Measurements from ENCODE around the gene CAPN7.

Gene CAPN7

GRCh38 chr3:15198686-15199085, 7.4 kb upstream of the CAPN7 start:
- no peak overlapping the region for H3K4me3 ChIP-seq (ENCODE audit: low read depth, low read length)
- TF ChIP-seq CTCF (IDR thresholded peaks at IDR 0.05; ENCODE audit: insufficient read depth, low read depth, low read length, missing control alignments) = no peak

DNA sequence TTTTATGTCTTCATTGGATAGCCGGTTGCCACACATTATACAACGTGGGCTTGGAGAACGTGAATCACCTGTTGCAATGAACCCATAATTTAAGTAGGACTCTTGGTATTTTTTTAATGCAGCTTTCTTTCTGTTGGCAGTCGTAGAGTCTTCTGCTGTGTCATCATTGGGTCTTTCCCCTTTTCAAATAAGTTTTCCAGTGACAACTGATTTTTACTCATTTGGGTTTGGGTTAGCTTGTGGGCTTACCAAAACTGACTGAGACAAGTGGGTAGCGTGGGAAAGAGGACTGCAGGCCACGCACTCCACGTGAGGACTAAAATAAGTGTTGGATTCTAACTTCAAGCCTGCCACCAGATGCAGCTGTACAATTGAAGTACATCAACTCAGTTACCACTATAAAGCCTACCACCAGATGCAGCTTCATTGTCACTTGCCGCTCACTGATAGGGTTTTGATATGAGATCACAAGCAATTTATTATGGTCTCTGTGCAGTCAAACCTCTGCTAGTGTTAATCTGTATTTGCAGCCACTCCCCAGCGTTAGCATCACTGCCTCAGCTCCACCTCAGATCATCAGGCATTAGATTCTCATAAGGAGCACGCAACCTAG, 6.4 kb upstream of the CAPN7 start:
- no peak for DNase-seq (ENCODE audit: low read depth)
- no peak for TF ChIP-seq CTCF (IDR thresholded peaks at IDR 0.05; ENCODE audit: insufficient read depth, low read depth, low read length, missing control alignments)
- no peak overlapping the region for H3K4me3 ChIP-seq (ENCODE audit: low read depth, low read length)

More at GRCh38 chr3:15198686-15199085, 7.4 kb upstream of the CAPN7 start:
- DNase-seq (ENCODE audit: low read depth) = no peak

DNA sequence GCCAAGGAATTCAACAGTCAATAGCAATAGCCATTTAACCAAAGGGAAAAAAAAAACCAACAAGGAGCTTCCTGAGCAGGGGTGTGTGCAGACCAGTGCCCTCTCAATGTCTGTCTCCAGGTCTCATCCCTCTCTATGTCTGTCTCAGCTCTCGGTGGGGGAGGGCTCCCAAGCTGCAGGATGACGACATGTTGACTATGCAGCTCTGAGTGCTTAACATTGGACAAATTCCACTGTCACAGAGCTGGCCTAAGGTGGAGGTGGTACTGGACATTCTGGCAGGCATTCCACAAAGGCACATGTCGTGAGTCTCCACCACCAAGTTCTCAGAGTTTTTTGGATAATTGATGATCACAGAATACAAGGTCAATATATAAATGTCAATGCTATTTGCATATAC, 2.0 kb upstream of the CAPN7 start:
- DNase-seq (ENCODE audit: low read depth) = no peak
- TF ChIP-seq CTCF (IDR thresholded peaks at IDR 0.05; ENCODE audit: insufficient read depth, low read depth, low read length, missing control alignments) = no peak
- H3K4me3 ChIP-seq (ENCODE audit: low read depth, low read length) = no peak overlapping the region

DNA sequence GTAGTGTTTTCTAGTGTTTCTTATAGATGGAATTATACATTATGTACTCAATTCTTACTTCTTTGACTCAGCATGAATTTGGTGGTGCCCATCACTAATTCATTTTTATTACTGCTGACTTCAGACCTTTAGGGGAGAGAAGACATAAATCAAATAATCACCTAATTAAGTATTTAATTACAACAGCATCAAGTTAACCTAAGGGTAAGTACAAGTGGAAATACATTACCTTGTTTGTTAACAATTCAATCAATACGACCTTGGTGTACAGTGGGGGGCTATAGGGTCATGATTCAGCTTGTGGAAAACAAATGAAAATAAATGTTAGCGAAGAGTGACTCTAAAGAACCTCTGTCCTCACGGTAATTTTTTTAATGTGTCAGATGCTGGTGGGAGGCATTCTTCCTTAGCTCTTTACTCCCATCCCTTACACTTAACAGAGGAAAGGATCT, 538 bp upstream of the CAPN7 start:
- no peak for TF ChIP-seq CTCF (IDR thresholded peaks at IDR 0.05; ENCODE audit: insufficient read depth, low read depth, low read length, missing control alignments)
- peak overlapping the region; percentile 96 for H3K4me3 ChIP-seq (ENCODE audit: low read depth, low read length)
- no peak for DNase-seq (ENCODE audit: low read depth)

- TF ChIP-seq CTCF (IDR thresholded peaks at IDR 0.05; ENCODE audit: insufficient read depth, low read depth, low read length, missing control alignments) = no peak
- peak overlapping the region; percentile 96 for H3K4me3 ChIP-seq (ENCODE audit: low read depth, low read length)
- peak; percentile 58 for DNase-seq (ENCODE audit: low read depth)
Observed at GRCh38 chr3:15206662-15207576, 873 bp downstream of the CAPN7 start.

GRCh38 chr3:15207836-15208504, 1.9 kb downstream of the CAPN7 start:
- H3K4me3 ChIP-seq (ENCODE audit: low read depth, low read length) = peak overlapping the region; percentile 96
- DNase-seq (ENCODE audit: low read depth) = no peak
- no peak for TF ChIP-seq CTCF (IDR thresholded peaks at IDR 0.05; ENCODE audit: insufficient read depth, low read depth, low read length, missing control alignments)

Measured in GM12865 (cell line).